Epithelial cell of esophagus (primary cell): ENCODE data around the gene TSC22D1.

ENCODE experiments used
- DNase-seq: peaks from one replicate; pipeline ENCODE4 v3.0.0; 2010; ENCODE audit warnings: low read depth
- H3K4me3 ChIP-seq: 2 replicates; pipeline ENCODE4 v1.5.1; 2011; ENCODE audit warnings: mild to moderate bottlenecking, low read length, control low read depth
- CTCF ChIP-seq: IDR thresholded peaks from 2 replicates; pipeline ENCODE4 v1.5.1; 2011; ENCODE audit warnings: low read depth, mild to moderate bottlenecking, low read length, control low read depth, inconsistent platforms; ENCODE audit not compliant: insufficient read depth; ENCODE audit errors: missing control alignments

TSC22D1 gene

GRCh38 chr13:44455769-44456168 is 120.4 kb downstream of the TSC22D1 start:
- no peak for DNase-seq
- H3K4me3 ChIP-seq, result no peak overlapping the region
- TF ChIP-seq CTCF, result no peak

- TF ChIP-seq CTCF, result no peak
- no peak for DNase-seq
- no peak overlapping the region for H3K4me3 ChIP-seq
Observed at GRCh38 chr13:44453881-44454280, 122.2 kb downstream of the TSC22D1 start.

GRCh38 chr13:44453069-44453468 is 123.1 kb downstream of the TSC22D1 start:
- TF ChIP-seq CTCF, result no peak

GRCh38 chr13:44452418-44452817 is 123.7 kb downstream of the TSC22D1 start:
- DNase-seq, result no peak
- no peak for TF ChIP-seq CTCF
- no peak overlapping the region for H3K4me3 ChIP-seq

More at GRCh38 chr13:44453069-44453468, 123.1 kb downstream of the TSC22D1 start:
- no peak for DNase-seq
- H3K4me3 ChIP-seq, result no peak overlapping the region

- no peak for TF ChIP-seq CTCF
- H3K4me3 ChIP-seq, result no peak overlapping the region
- DNase-seq, result no peak
Observed at GRCh38 chr13:44451651-44452050, 124.5 kb downstream of the TSC22D1 start.

GRCh38 chr13:44451126-44451525 is 125.0 kb downstream of the TSC22D1 start:
- no peak for TF ChIP-seq CTCF
- no peak for DNase-seq
- no peak overlapping the region for H3K4me3 ChIP-seq

GRCh38 chr13:44449999-44450821 is 125.9 kb downstream of the TSC22D1 start:
- H3K4me3 ChIP-seq, result no peak overlapping the region
- DNase-seq, result peak; percentile 90

More at GRCh38 chr13:44449999-44450821, 125.9 kb downstream of the TSC22D1 start:
- TF ChIP-seq CTCF, result no peak
